HCT116 (cell line): Measurements from ENCODE around the gene SPTB.

Experiments
- CEBPB ChIP-seq: IDR thresholded peaks from 2 replicates; pipeline ENCODE4 v1.6.1; 2012; ENCODE audit warnings: low read depth
- EGR1 ChIP-seq: IDR thresholded peaks from 2 replicates; pipeline ENCODE4 v1.6.1; 2012; ENCODE audit warnings: low read depth
- EZH2 ChIP-seq: fragments of 200-600 bp; sonication (generic); IDR thresholded peaks from 2 replicates; pipeline ENCODE4 v1.6.1; 2017; ENCODE audit warnings: antibody characterized with exemption, mixed run types
- EZH2phosphoT487 ChIP-seq: fragments of 200-600 bp; IDR thresholded peaks from 2 replicates; pipeline ENCODE4 v1.6.1; 2018; ENCODE audit warnings: antibody characterized with exemption, borderline replicate concordance
- POLR2A ChIP-seq: IDR thresholded peaks from 2 replicates; pipeline ENCODE4 v1.7.0; 2011; ENCODE audit warnings: borderline replicate concordance; ENCODE audit not compliant: insufficient read depth, insufficient read length; ENCODE audit errors: extremely low read depth
- POLR2AphosphoS5 ChIP-seq: IDR thresholded peaks from 2 replicates; pipeline ENCODE4 v1.6.1; 2011; ENCODE audit warnings: mild to moderate bottlenecking, low read depth, low read length, moderate library complexity
- SP1 ChIP-seq: IDR thresholded peaks from 2 replicates; pipeline ENCODE4 v1.6.1; 2012; ENCODE audit warnings: low read depth
- SRF ChIP-seq: IDR thresholded peaks from 2 replicates; pipeline ENCODE4 v1.6.1; 2012; ENCODE audit warnings: low read depth
- TCF7L2 ChIP-seq: IDR thresholded peaks from 2 replicates; pipeline ENCODE4 v1.7.0; 2011; ENCODE audit warnings: borderline replicate concordance, inconsistent platforms; ENCODE audit not compliant: insufficient read depth, insufficient read length; ENCODE audit errors: extremely low read depth
- YY1 ChIP-seq: IDR thresholded peaks from 2 replicates; pipeline ENCODE4 v1.6.1; 2011; ENCODE audit warnings: low read length, low read depth, moderate library complexity, mild to moderate bottlenecking; ENCODE audit not compliant: insufficient replicate concordance; ENCODE audit errors: extremely low read depth
- ZNF274 ChIP-seq: fragments of 200-500 bp; sonication (Bioruptor generic); IDR thresholded peaks from 2 replicates; pipeline ENCODE4 v1.6.1; 2014; ENCODE audit warnings: mild to moderate bottlenecking, low read depth, low read length, inconsistent platforms
- TF ChIP-seq, protein P1 (sequence below), 3 experiments: fragments of 200-600 bp in 1 of 3; sonication (generic) in 1 of 3; IDR thresholded peaks in 2 of 3; conservative IDR thresholded peaks in 1 of 3; 2 replicates each; pipeline ENCODE4 v1.5.1; 2012 to 2017; ENCODE audit warnings: low read depth in 2 of 3, low read length in 2 of 3, antibody characterized with exemption in 1 of 3, borderline replicate concordance in 1 of 3, control low read depth in 1 of 3, mild to moderate bottlenecking in 1 of 3, mixed read lengths in 1 of 3, mixed run types in 1 of 3, moderate library complexity in 1 of 3; ENCODE audit not compliant: insufficient read depth in 1 of 3
- TF ChIP-seq, protein P2 (sequence below): IDR thresholded peaks from 2 replicates; pipeline ENCODE4 v1.6.1; 2012; ENCODE audit warnings: low read depth

DNA sequence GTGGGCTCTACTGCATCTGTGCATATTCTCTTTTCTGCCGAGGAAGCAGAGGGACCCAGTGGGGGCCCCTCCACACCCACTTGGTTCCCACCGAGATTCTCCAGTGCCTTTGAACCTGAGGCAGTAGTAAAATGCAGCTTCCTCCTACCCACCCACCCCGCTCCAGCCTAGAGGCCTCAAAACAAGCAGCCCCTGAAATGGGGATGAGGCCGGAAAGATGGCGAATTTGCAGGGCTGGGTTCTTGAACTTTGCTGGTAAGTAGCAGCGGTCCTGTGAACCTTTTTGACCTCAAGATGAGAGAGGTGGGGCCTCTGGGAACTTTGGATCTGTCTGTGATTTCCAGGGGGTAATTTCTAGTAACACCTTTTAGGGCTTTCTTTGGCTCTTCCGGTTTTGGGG, 160.1 kb downstream of the SPTB start:
- TF ChIP-seq EGR1, result no peak
- no peak for TF ChIP-seq ZNF274
- TF ChIP-seq, protein P1, sequence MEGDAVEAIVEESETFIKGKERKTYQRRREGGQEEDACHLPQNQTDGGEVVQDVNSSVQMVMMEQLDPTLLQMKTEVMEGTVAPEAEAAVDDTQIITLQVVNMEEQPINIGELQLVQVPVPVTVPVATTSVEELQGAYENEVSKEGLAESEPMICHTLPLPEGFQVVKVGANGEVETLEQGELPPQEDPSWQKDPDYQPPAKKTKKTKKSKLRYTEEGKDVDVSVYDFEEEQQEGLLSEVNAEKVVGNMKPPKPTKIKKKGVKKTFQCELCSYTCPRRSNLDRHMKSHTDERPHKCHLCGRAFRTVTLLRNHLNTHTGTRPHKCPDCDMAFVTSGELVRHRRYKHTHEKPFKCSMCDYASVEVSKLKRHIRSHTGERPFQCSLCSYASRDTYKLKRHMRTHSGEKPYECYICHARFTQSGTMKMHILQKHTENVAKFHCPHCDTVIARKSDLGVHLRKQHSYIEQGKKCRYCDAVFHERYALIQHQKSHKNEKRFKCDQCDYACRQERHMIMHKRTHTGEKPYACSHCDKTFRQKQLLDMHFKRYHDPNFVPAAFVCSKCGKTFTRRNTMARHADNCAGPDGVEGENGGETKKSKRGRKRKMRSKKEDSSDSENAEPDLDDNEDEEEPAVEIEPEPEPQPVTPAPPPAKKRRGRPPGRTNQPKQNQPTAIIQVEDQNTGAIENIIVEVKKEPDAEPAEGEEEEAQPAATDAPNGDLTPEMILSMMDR (IDR thresholded peaks at IDR 0.05 in 2 of 3, conservative IDR thresholded peaks at IDR 0.05 in 1 of 3; ENCODE audit: borderline replicate concordance in 1 of 3, insufficient read depth in 1 of 3, low read depth in 2 of 3, low read length in 2 of 3), result no peak
- no peak for TF ChIP-seq POLR2AphosphoS5
- no peak for TF ChIP-seq TCF7L2
- TF ChIP-seq EZH2, result no peak
- TF ChIP-seq YY1, result no peak
- no peak for TF ChIP-seq POLR2A
- TF ChIP-seq CEBPB, result no peak
- TF ChIP-seq SP1, result no peak
- TF ChIP-seq EZH2phosphoT487, result no peak
- TF ChIP-seq, protein P2, sequence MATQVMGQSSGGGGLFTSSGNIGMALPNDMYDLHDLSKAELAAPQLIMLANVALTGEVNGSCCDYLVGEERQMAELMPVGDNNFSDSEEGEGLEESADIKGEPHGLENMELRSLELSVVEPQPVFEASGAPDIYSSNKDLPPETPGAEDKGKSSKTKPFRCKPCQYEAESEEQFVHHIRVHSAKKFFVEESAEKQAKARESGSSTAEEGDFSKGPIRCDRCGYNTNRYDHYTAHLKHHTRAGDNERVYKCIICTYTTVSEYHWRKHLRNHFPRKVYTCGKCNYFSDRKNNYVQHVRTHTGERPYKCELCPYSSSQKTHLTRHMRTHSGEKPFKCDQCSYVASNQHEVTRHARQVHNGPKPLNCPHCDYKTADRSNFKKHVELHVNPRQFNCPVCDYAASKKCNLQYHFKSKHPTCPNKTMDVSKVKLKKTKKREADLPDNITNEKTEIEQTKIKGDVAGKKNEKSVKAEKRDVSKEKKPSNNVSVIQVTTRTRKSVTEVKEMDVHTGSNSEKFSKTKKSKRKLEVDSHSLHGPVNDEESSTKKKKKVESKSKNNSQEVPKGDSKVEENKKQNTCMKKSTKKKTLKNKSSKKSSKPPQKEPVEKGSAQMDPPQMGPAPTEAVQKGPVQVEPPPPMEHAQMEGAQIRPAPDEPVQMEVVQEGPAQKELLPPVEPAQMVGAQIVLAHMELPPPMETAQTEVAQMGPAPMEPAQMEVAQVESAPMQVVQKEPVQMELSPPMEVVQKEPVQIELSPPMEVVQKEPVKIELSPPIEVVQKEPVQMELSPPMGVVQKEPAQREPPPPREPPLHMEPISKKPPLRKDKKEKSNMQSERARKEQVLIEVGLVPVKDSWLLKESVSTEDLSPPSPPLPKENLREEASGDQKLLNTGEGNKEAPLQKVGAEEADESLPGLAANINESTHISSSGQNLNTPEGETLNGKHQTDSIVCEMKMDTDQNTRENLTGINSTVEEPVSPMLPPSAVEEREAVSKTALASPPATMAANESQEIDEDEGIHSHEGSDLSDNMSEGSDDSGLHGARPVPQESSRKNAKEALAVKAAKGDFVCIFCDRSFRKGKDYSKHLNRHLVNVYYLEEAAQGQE, result no peak
- TF ChIP-seq SRF, result no peak
